ENCODE results near the gene URI1.
"Not testable (repeated sequence)": the region's sequence is repeated elsewhere in the genome, so short reads cannot be mapped to it uniquely, and the experiment has no call there.

URI1 gene

DNA sequence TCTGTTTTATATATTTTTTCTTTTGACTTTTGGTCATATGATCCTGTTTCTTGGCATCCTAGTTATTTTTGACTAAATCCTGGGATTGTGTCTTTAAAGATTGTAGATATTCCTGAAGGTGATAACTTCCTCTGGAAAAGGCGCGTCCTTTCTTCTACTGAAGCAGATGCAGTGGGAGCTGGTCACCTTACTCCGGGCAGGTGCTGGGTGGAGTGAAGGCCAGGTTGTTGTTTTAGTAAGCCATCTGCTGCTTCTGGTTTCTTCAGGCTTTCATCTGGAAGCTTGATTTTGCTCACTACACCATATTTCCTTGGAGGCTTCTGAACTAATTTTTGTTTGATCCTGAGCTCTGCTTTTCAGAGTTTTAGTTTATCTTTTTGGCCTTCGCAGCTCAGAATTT lies 21.5 kb downstream of the URI1 start:
- no peak overlapping the region for H3K4me3 ChIP-seq (ENCODE audit: low read depth, low read length)
- POLR2A ChIA-PET, result no interaction called here
- TF ChIP-seq, protein P1, sequence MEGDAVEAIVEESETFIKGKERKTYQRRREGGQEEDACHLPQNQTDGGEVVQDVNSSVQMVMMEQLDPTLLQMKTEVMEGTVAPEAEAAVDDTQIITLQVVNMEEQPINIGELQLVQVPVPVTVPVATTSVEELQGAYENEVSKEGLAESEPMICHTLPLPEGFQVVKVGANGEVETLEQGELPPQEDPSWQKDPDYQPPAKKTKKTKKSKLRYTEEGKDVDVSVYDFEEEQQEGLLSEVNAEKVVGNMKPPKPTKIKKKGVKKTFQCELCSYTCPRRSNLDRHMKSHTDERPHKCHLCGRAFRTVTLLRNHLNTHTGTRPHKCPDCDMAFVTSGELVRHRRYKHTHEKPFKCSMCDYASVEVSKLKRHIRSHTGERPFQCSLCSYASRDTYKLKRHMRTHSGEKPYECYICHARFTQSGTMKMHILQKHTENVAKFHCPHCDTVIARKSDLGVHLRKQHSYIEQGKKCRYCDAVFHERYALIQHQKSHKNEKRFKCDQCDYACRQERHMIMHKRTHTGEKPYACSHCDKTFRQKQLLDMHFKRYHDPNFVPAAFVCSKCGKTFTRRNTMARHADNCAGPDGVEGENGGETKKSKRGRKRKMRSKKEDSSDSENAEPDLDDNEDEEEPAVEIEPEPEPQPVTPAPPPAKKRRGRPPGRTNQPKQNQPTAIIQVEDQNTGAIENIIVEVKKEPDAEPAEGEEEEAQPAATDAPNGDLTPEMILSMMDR (IDR thresholded peaks at IDR 0.05; ENCODE audit: insufficient read depth, low read length, missing control alignments), result no peak
- no peak for DNase-seq (ENCODE audit: low read depth, low spot score)
- CTCF ChIA-PET, result no interaction called here

DNA sequence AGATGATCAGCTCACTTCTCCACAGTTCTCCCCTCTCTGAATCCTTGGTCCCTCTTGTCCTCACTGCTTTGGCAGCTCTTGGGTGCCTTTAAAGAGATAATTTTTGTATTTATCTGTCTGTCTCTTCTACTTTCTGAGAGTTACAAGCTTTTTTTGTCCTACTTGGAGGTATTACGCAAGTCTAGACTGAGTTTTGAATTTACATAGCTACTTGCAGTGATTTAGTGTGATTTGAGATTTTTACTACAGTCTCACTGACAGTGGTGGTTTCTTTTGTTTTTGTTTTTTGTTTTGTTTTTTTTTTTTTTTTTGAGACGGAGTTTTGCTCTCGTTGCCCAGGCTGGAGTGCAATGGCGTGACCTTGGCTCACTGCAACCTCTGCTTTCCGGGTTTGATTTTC lies 22.1 kb downstream of the URI1 start:
- POLR2A ChIA-PET, result no interaction called here
- TF ChIP-seq, protein P1 (IDR thresholded peaks at IDR 0.05; ENCODE audit: insufficient read depth, low read length, missing control alignments), result no peak
- DNase-seq (ENCODE audit: low read depth, low spot score), result no peak
- CTCF ChIA-PET, result no interaction called here
- no peak overlapping the region for H3K4me3 ChIP-seq (ENCODE audit: low read depth, low read length)

DNA sequence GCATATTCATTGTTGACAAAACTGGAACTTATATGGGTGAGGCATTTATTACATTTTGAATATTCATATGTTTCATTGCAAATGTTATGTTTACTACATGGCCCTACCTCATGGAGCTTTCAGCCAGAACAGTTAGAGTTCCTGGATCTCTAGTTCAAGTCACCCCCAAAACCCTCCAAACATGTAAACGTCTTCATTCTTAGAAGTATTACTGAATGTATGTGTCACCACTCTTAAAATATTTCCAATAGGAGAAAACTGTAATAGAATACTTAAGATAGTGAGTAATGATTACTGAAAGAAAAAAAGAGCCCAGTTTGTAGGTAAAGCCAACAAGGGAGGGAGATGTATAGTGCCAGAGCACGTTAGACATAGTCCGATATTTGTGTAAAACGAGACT lies 23.5 kb downstream of the URI1 start:
- ChIA-PET CTCF (interaction anchor here (1.4 to 1.5 kb wide), 3 partner anchors 12 to 249 kb away, joined by 4 read pairs; no protein-coding TSS in a partner anchor), POLR2A (no interaction called here)
- TF ChIP-seq, protein P1 (IDR thresholded peaks at IDR 0.05; ENCODE audit: insufficient read depth, low read length, missing control alignments), result no peak
- no peak overlapping the region for H3K4me3 ChIP-seq (ENCODE audit: low read depth, low read length)
- DNase-seq (ENCODE audit: low read depth, low spot score), result peak; percentile 37

DNA sequence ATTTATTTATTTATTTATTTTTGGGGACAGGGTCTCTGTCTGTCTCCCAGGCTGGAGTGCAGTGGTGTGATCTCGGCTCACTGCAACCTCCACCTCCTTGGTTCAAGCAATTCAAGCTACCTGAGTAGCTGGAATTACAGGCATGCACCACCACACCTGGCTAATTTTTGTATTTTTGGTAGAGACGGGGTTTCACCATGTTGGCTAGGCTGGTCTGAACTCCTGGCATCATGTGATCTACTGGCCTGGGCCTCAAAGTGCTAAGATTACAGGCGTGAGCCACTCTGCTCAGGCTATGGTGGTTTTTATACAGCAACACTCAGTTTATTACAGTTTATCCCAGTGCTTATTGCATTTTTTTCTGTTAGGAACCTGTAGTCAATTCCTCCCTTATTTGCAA lies 24.1 kb downstream of the URI1 start:
- CTCF ChIA-PET, result interaction anchor here (1.0 to 1.9 kb wide), 9 partner anchors 9 to 250 kb away, joined by 3 to 14 read pairs (median 4); no protein-coding TSS in a partner anchor
- DNase-seq (ENCODE audit: low read depth, low spot score); H3K4me3 ChIP-seq (ENCODE audit: low read depth, low read length); POLR2A ChIA-PET: not testable (repeated sequence)

DNA sequence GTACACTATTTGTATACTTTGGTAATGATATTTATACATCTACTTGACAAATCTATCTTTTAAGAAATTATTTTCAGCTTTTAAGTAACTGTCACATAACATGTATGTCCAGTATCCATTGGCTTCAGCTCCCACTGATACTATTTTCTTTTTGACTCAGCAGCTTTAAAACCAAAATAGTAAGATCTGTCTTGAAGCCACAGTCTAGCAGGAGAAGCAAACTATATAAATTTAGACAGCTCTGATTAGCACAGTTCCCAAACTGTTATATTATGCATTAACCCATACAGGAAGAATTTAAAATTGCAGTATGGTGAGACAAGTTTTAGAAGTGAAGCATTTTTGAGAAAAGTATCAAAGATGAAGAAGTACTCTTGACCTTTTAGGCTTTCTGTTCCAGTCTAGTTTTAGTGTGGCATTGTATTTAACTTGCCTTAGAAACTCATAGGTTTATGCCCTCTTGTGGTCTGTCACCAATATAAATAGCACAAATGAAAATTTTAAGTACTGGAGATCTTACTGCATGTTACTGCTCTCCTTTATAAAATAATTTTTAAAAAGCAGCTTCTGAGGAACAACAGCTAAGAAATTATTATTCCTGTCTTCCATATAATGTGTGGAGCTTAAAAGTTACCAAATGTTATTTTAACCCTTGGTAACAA lies 24.7 kb downstream of the URI1 start:
- DNase-seq (ENCODE audit: low read depth, low spot score), result no peak
- ChIA-PET POLR2A (no interaction called here), CTCF (interaction anchor here (0.8 to 1.9 kb wide), 11 partner anchors 9 to 250 kb away, joined by 3 to 14 read pairs (median 4); no protein-coding TSS in a partner anchor)
- no peak overlapping the region for H3K4me3 ChIP-seq (ENCODE audit: low read depth, low read length)
- TF ChIP-seq, protein P1 (IDR thresholded peaks at IDR 0.05; ENCODE audit: insufficient read depth, low read length, missing control alignments), result peak; percentile 7

DNA sequence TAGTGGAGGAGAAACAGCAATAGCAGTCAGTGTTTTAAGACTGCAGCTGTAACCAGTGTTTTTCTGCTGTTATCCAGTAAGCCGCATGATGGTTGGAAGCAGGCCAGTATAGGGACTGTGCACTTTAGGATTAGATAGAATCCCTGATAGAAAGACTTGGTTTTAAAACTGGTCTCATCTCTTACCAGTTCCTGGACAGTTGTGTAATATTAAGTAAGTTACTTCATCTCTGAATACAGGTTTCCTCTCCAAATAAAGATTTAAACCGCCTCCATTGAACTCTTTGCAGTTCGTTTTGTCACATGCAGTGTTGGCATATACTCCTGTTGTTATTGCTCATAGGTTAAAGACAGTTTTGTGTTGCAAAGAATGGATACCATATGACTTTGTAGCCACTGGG lies 25.6 kb downstream of the URI1 start:
- POLR2A ChIA-PET, result no interaction called here
- H3K4me3 ChIP-seq (ENCODE audit: low read depth, low read length), result no peak overlapping the region
- DNase-seq (ENCODE audit: low read depth, low spot score), result no peak
- CTCF ChIA-PET, result interaction anchor here (0.9 to 1.9 kb wide), 7 partner anchors 10 to 251 kb away, joined by 3 to 14 read pairs (median 5); no protein-coding TSS in a partner anchor
- TF ChIP-seq, protein P1 (IDR thresholded peaks at IDR 0.05; ENCODE audit: insufficient read depth, low read length, missing control alignments), result no peak

DNA sequence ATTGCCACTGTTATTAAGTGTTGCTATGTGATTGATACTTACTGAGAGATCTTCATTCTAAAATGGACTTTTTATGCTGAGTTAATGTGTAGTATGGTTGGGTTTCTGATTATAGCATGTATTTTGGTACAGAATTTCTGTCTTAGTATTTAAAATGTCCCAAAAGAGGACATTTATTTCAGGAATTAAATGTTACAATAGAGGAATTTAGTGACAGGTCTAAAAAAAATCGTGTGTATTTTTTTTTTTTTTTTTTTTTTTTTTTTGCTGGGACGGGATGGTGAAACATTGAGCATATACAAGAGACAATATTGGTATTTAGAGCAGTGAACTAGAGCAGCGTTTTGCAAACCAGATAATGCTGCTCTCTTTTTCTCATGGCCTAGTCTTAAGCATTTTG lies 27.9 kb downstream of the URI1 start:
- DNase-seq (ENCODE audit: low read depth, low spot score), result no peak
- ChIA-PET CTCF (interaction anchor here (1.0 to 1.4 kb wide), 2 partner anchors 8 to 239 kb away, joined by 3 to 4 read pairs; no protein-coding TSS in a partner anchor), POLR2A (no interaction called here)
- H3K4me3 ChIP-seq (ENCODE audit: low read depth, low read length), result no peak overlapping the region
- TF ChIP-seq, protein P1 (IDR thresholded peaks at IDR 0.05; ENCODE audit: insufficient read depth, low read length, missing control alignments), result no peak

Data from AG04449 (cell line).